Endothelial cell of umbilical vein (primary cell): ENCODE measurements around the gene MYO7B. TPM values are rescaled to one million over a fixed set of nuclear protein-coding genes. Genes with fewer than 3 reads are reported as not detected.

Experiments used
- BruUV-seq: library from RNA; stranded (reverse); fragments of 400-500 nt; replicated peaks from 2 replicates; lab custom pipeline; 2021; lab: Mats Ljungman, UMichigan
- CTCF ChIA-PET: fragments of 300-600, 350-600 bp; sonication (Branson Sonifier 250); formaldehyde crosslinking; loops from one replicate; lab custom pipeline; 2021; ENCODE audit warnings: antibody characterized with exemption, inconsistent platforms; lab: Charles Lee
- POLR2A ChIA-PET: fragments of 300-600, 350-600 bp; sonication (Branson Sonifier 250); formaldehyde crosslinking; loops from one replicate; lab custom pipeline; 2021; ENCODE audit warnings: antibody characterized with exemption, inconsistent platforms; lab: Charles Lee
- DNase-seq: peaks from one replicate; pipeline ENCODE4 v3.0.0-alpha.2; 2011; ENCODE audit warnings: low read depth, low spot score
- FAIRE-seq: peaks from 2 replicates; lab custom pipeline; 2011; peaks lifted over from hg19 to GRCh38; lab: Jason Lieb, UNC
- H2AFZ ChIP-seq: 2 replicates; pipeline ENCODE4 v1.6.0; 2012; ENCODE audit warnings: low read depth, low read length, control low read depth, inconsistent platforms
- H3K27ac ChIP-seq: 2 replicates; pipeline ENCODE4 v1.5.1; 2011; ENCODE audit warnings: low read depth, mild to moderate bottlenecking, control low read depth, low read length, moderate library complexity; ENCODE audit not compliant: insufficient read depth
- H3K27me3 ChIP-seq, 2 experiments: 2 replicates each; pipeline versions ENCODE4 v1.6.0 to v1.6.1; 2011; ENCODE audit warnings: low read length in 2 of 2, mixed read lengths in 1 of 2; ENCODE audit not compliant: control insufficient read depth in 2 of 2, insufficient read depth in 2 of 2
- H3K36me3 ChIP-seq, 2 experiments: 2 replicates in 1 of 2; 3 replicates in 1 of 2; pipeline ENCODE4 v1.5.1; 2011; ENCODE audit warnings: low read length in 2 of 2, mild to moderate bottlenecking in 1 of 2, moderate library complexity in 1 of 2; ENCODE audit not compliant: control insufficient read depth in 2 of 2, insufficient read depth in 2 of 2; ENCODE audit errors: extremely low read depth in 1 of 2
- H3K4me1 ChIP-seq: 3 replicates; pipeline ENCODE4 v1.5.1; 2011; ENCODE audit warnings: mild to moderate bottlenecking, low read length; ENCODE audit not compliant: control insufficient read depth, insufficient read depth; ENCODE audit errors: extremely low read depth
- H3K4me2 ChIP-seq: 2 replicates; pipeline ENCODE4 v1.6.1; 2011; ENCODE audit warnings: low read length, control low read depth, mixed read lengths; ENCODE audit not compliant: insufficient read depth
- H3K4me3 ChIP-seq, 3 experiments: fragments of 200-600 bp in 1 of 3; sonication (generic), shearing (Covaris generic) in 1 of 3; replicated peaks in 1 of 3; 2 replicates each; pipeline ENCODE4 v1.5.1; 2011 to 2016; ENCODE audit warnings: control low read depth in 3 of 3, low read length in 3 of 3, mild to moderate bottlenecking in 2 of 3, inconsistent platforms in 1 of 3, low read depth in 1 of 3, moderate library complexity in 1 of 3; ENCODE audit not compliant: insufficient read depth in 1 of 3
- H3K79me2 ChIP-seq: 2 replicates; pipeline ENCODE4 v1.6.0; 2012; ENCODE audit warnings: low read length, inconsistent platforms; ENCODE audit not compliant: control insufficient read depth, insufficient read depth
- H3K9ac ChIP-seq: replicated peaks from 2 replicates; pipeline ENCODE3; 2011; ENCODE audit warnings: low read length, control low read depth; ENCODE audit not compliant: insufficient read depth; ENCODE audit errors: extremely low read depth
- H3K9me1 ChIP-seq: replicated peaks from 3 replicates; pipeline ENCODE4 v1.6.0; 2011; ENCODE audit warnings: mild to moderate bottlenecking, low read length; ENCODE audit not compliant: control insufficient read depth, insufficient read depth; ENCODE audit errors: extremely low read depth
- H3K9me3 ChIP-seq: replicated peaks from 2 replicates; pipeline ENCODE4 v1.5.1; 2012; ENCODE audit warnings: low read length, inconsistent platforms; ENCODE audit not compliant: control insufficient read depth, insufficient read depth
- H4K20me1 ChIP-seq: replicated peaks from 2 replicates; pipeline ENCODE3; 2011; ENCODE audit warnings: mild to moderate bottlenecking, low read length; ENCODE audit not compliant: control insufficient read depth, insufficient read depth; ENCODE audit errors: extremely low read depth
- CTCF ChIP-seq, 2 donors: IDR thresholded peaks; 1 replicate in 1 of 2; 2 replicates in 1 of 2; pipeline ENCODE4 v1.5.1; 2011; ENCODE audit warnings: low read length in 2 of 2, mild to moderate bottlenecking in 2 of 2, moderate library complexity in 2 of 2, control low read depth in 1 of 2, inconsistent platforms in 1 of 2, low read depth in 1 of 2; ENCODE audit not compliant: insufficient read depth in 1 of 2; ENCODE audit errors: extremely low read depth in 1 of 2
- EZH2 ChIP-seq: IDR thresholded peaks from 2 replicates; pipeline ENCODE4 v1.6.1; 2012; ENCODE audit warnings: borderline replicate concordance, low read depth, mild to moderate bottlenecking, moderate library complexity, low read length, inconsistent platforms; ENCODE audit not compliant: severe bottlenecking
- GATA2 ChIP-seq: IDR thresholded peaks from 2 replicates; pipeline ENCODE4 v1.7.0; 2011; ENCODE audit warnings: low read depth, mild to moderate bottlenecking, moderate library complexity, mixed read lengths, low read length; ENCODE audit not compliant: insufficient read length, insufficient read depth
- JUN ChIP-seq: IDR thresholded peaks from 2 replicates; pipeline ENCODE4 v1.6.1; 2011; ENCODE audit warnings: borderline replicate concordance, low read depth; ENCODE audit not compliant: insufficient read length, insufficient read depth
- MAX ChIP-seq: IDR thresholded peaks from 2 replicates; pipeline ENCODE4 v1.6.1; 2011; ENCODE audit not compliant: insufficient read depth, insufficient read length
- POLR2A ChIP-seq: IDR thresholded peaks from 2 replicates; pipeline ENCODE4 v1.6.1; 2012; ENCODE audit warnings: low read depth, mild to moderate bottlenecking, control low read depth, low read length
- POLR2AphosphoS5 ChIP-seq: IDR thresholded peaks from 2 replicates; pipeline ENCODE4 v1.6.1; 2012; ENCODE audit warnings: low read depth, mild to moderate bottlenecking, control low read depth, low read length, moderate library complexity; ENCODE audit not compliant: insufficient read depth
- dilution Hi-C: fragments of 300-500 bp; cut with MboI; formaldehyde crosslinking; loops from one replicate; pipeline ENCODE4 v1.15.0; 2019; ENCODE audit warnings: low sequenced_read_pairs; ENCODE audit not compliant: extremely low pct_ligation_motif_present
- intact Hi-C: fragments of 100-400 bp; cut with micrococcal nuclease; formaldehyde crosslinking; loops from one replicate; pipeline ENCODE4 v1.10.0; 2022
- polyA plus RNA-seq, 4 experiments: library from polyadenylated mRNA; depleted of rRNA in 3 of 4; stranded (reverse) in 3 of 4; unstranded in 1 of 4; fragments of >200 nt; gene quantifications; 2 replicates each; pipeline versions ENCODE4 v1.2.1 to v1.2.3, GENCODE V29; 2011 to 2012; ENCODE audit warnings: missing spikeins in 1 of 4
- total RNA-seq: library from RNA; stranded (reverse); gene quantifications from 2 replicates; pipeline ENCODE4 v1.2.3, GENCODE V29; 2021

The MYO7B gene
- total and polyA plus RNA-seq, 2 donors (not counting 3 experiments of a cell fraction or from before 2014, with no cell fraction given) = 0.17 TPM; not detected in 1

GRCh38 chr2:127516041-127516762 lies 19.3 kb upstream of the MYO7B start:
- TF ChIP-seq JUN = no peak
- TF ChIP-seq MAX = no peak
- TF ChIP-seq EZH2 = no peak
- TF ChIP-seq POLR2A = no peak
- no peak for TF ChIP-seq GATA2
- TF ChIP-seq CTCF (IDR thresholded peaks at IDR 0.05; ENCODE audit: extremely low read depth in 1 of 2, insufficient read depth in 1 of 2, low read depth in 1 of 2, low read length in 2 of 2) = no peak
- no peak for TF ChIP-seq POLR2AphosphoS5
- H3K9ac ChIP-seq = no peak overlapping the region
- POLR2A ChIA-PET = no interaction called here
- H3K9me3 ChIP-seq = no peaks in the 10 kb centered on the region
- no peak overlapping the region for H3K4me3 ChIP-seq
- intact Hi-C loops = no loop called here
- dilution Hi-C loops = no loop called here
- H4K20me1 ChIP-seq = peaks cover 5% of the 10 kb centered on the region
- no peak overlapping the region for H3K4me2 ChIP-seq
- no peak overlapping the region for H3K27ac ChIP-seq
- peaks cover 19% of the 10 kb centered on the region for H3K4me1 ChIP-seq
- CTCF ChIA-PET = interaction anchor here (1.0 to 1.1 kb wide), 2 partner anchors 10 to 75 kb away, joined by 3 read pairs; partner anchors contain the start of gene IWS1
- H3K9me1 ChIP-seq = no peaks in the 10 kb centered on the region
- no peaks in the 10 kb centered on the region for H3K27me3 ChIP-seq
- BruUV-seq = no TSS peak
- H3K79me2 ChIP-seq = peaks cover 87% of the 10 kb centered on the region
- H3K36me3 ChIP-seq = peaks cover 3 to 8% of the 10 kb centered on the region in 2 experiments
- no peak overlapping the region for H2AFZ ChIP-seq
- FAIRE-seq = no peak
- no peak for DNase-seq
